ENCODE measurements around the gene HNF1A.

HNF1A gene

GRCh38 chr12:121003650-121004049, 25.3 kb downstream of the HNF1A start:
- Histone ChIP-seq H3K36me3 (ENCODE audit: insufficient read depth, low read length) (peaks cover 39% of the 10 kb centered on the region), H3K9me3 (replicated peaks; ENCODE audit: low read length) (no peaks in the 10 kb centered on the region), H3K9ac (ENCODE audit: low read depth, low read length) (no peak overlapping the region), H3K4me1 (ENCODE audit: control insufficient read depth, insufficient read depth, low read length) (no peaks in the 10 kb centered on the region), H3K4me2 (ENCODE audit: low read length) (no peak overlapping the region), H3K4me3 (ENCODE audit: low read length) (no peak overlapping the region), H3K27me3 (ENCODE audit: control insufficient read depth, insufficient read depth, low read length) (no peaks in the 10 kb centered on the region)

DNA sequence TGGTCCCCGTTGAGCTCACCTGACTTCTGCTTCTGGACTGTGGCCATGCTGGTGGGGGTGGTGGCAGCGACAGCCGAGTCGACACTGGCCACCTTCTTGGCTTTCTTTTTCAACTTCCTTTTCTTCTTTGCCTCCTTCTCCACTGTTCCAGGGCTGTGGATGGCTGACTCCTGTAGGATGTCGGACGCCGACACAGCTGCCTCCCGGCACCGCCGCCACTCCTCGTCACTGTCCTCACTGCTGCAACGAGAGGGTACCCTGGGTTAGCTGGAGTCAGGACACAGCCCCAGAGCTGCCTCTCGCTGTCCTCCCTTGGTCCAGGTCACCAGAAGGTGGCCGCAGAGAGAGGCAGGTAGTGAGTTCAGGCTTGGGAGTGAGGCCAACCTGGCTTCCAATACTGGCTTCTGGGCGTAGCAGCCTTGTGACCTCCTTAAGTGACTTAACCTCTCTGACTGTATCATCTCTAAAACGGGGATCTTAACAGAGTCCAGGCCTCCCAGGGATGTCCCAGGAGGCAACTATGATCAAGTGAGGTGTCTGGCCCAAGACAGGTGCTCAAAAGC, 26.0 kb downstream of the HNF1A start:
- Histone ChIP-seq H3K4me3 (ENCODE audit: low read length) (no peak overlapping the region), H3K4me1 (ENCODE audit: control insufficient read depth, insufficient read depth, low read length) (no peaks in the 10 kb centered on the region), H3K9ac (ENCODE audit: low read depth, low read length) (no peak overlapping the region), H3K36me3 (ENCODE audit: insufficient read depth, low read length) (peaks cover 39% of the 10 kb centered on the region), H3K4me2 (ENCODE audit: low read length) (no peak overlapping the region), H3K27me3 (ENCODE audit: control insufficient read depth, insufficient read depth, low read length) (no peaks in the 10 kb centered on the region), H3K9me3 (replicated peaks; ENCODE audit: low read length) (no peaks in the 10 kb centered on the region)

DNA sequence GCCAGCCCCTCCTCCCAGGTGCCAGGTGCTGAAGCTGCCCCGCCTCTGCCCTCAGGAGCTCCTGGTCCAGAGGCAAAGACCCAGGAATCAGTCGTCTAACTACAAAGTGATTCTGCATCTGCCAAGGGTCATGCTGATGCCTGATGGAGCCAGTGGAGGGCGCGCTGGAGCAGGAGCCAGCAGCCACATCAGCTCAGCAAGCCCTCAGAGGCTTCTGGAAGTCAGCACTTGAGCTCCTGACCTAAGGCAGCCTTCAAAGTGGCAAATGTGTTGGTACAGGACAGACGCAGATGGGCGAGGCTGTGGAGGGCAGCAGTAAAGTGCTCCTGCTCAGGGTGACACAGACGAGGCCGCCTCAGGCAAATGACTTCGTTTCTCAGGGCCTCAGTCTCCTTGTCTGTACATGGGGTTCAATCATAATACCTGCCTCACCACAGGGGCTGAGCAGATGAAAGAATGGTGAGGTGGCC, 27.0 kb downstream of the HNF1A start:
- Histone ChIP-seq H3K9ac (ENCODE audit: low read depth, low read length) (no peak overlapping the region), H3K4me1 (ENCODE audit: control insufficient read depth, insufficient read depth, low read length) (no peaks in the 10 kb centered on the region), H3K36me3 (ENCODE audit: insufficient read depth, low read length) (peaks cover 40% of the 10 kb centered on the region), H3K9me3 (replicated peaks; ENCODE audit: low read length) (no peaks in the 10 kb centered on the region), H3K4me3 (ENCODE audit: low read length) (no peak overlapping the region), H3K4me2 (ENCODE audit: low read length) (no peak overlapping the region), H3K27me3 (ENCODE audit: control insufficient read depth, insufficient read depth, low read length) (no peaks in the 10 kb centered on the region)

GRCh38 chr12:121008347-121009098, 30.2 kb downstream of the HNF1A start:
- Histone ChIP-seq H3K36me3 (ENCODE audit: insufficient read depth, low read length) (peaks cover 44% of the 10 kb centered on the region), H3K9ac (ENCODE audit: low read depth, low read length) (no peak overlapping the region), H3K4me3 (ENCODE audit: low read length) (no peak overlapping the region), H3K4me2 (ENCODE audit: low read length) (no peak overlapping the region), H3K9me3 (replicated peaks; ENCODE audit: low read length) (no peaks in the 10 kb centered on the region), H3K4me1 (ENCODE audit: control insufficient read depth, insufficient read depth, low read length) (no peaks in the 10 kb centered on the region), H3K27me3 (ENCODE audit: control insufficient read depth, insufficient read depth, low read length) (no peaks in the 10 kb centered on the region)

GRCh38 chr12:121009741-121010140, 31.4 kb downstream of the HNF1A start:
- no peaks in the 10 kb centered on the region for H3K9me3 ChIP-seq (replicated peaks; ENCODE audit: low read length)
- peaks cover 32% of the 10 kb centered on the region for H3K36me3 ChIP-seq (ENCODE audit: insufficient read depth, low read length)

DNA sequence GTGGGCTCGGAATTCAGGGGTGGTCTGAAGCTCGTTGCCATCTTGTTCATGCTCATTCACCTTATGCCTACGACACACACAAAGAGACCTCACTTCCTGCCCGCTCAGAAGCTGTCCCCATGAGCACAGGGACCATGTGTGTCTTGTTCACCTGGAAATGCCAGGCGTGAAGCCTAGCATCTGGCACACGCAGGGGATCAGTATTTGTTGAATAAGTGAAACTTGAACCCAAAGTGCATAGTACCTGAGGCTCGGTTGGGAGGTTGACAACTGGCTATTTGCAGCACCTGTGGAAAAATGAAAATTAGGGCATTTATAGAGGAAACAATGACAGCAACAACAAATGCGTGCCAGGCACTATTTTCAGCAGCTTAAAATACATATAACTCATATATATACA, 32.5 kb downstream of the HNF1A start:
- Histone ChIP-seq H3K4me2 (ENCODE audit: low read length) (no peak overlapping the region), H3K9me3 (replicated peaks; ENCODE audit: low read length) (no peaks in the 10 kb centered on the region), H3K4me1 (ENCODE audit: control insufficient read depth, insufficient read depth, low read length) (peaks cover 9% of the 10 kb centered on the region), H3K4me3 (ENCODE audit: low read length) (no peak overlapping the region), H3K27me3 (ENCODE audit: control insufficient read depth, insufficient read depth, low read length) (no peaks in the 10 kb centered on the region), H3K36me3 (ENCODE audit: insufficient read depth, low read length) (peaks cover 27% of the 10 kb centered on the region), H3K9ac (ENCODE audit: low read depth, low read length) (no peak overlapping the region)

More at GRCh38 chr12:121009741-121010140, 31.4 kb downstream of the HNF1A start:
- Histone ChIP-seq H3K4me2 (ENCODE audit: low read length) (no peak overlapping the region), H3K4me3 (ENCODE audit: low read length) (no peak overlapping the region), H3K9ac (ENCODE audit: low read depth, low read length) (no peak overlapping the region), H3K4me1 (ENCODE audit: control insufficient read depth, insufficient read depth, low read length) (no peaks in the 10 kb centered on the region), H3K27me3 (ENCODE audit: control insufficient read depth, insufficient read depth, low read length) (no peaks in the 10 kb centered on the region)

DNA sequence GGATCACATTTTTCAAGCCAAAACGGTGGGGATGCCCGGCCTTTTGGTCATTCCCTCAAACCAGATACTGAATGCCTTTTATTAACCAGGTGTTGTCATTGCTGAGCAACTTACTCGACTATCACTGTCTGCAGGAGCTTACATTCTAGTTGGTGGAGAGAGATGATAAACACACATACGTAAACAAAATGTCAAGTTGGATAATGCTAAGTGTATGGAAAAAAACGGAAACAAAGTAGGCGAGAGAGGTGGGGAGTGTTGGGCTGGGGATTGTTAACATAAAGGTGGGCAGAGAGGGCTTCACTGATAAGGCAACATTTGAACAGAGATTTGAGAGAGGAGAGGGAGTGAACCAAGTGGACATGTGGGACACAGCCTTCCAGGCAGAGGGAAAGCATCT, 33.5 kb downstream of the HNF1A start:
- Histone ChIP-seq H3K4me3 (ENCODE audit: low read length) (no peak overlapping the region), H3K27me3 (ENCODE audit: control insufficient read depth, insufficient read depth, low read length) (no peaks in the 10 kb centered on the region), H3K36me3 (ENCODE audit: insufficient read depth, low read length) (peaks cover 23% of the 10 kb centered on the region), H3K9ac (ENCODE audit: low read depth, low read length) (no peak overlapping the region), H3K9me3 (replicated peaks; ENCODE audit: low read length) (no peaks in the 10 kb centered on the region), H3K4me2 (ENCODE audit: low read length) (no peak overlapping the region), H3K4me1 (ENCODE audit: control insufficient read depth, insufficient read depth, low read length) (peaks cover 9% of the 10 kb centered on the region)

DNA sequence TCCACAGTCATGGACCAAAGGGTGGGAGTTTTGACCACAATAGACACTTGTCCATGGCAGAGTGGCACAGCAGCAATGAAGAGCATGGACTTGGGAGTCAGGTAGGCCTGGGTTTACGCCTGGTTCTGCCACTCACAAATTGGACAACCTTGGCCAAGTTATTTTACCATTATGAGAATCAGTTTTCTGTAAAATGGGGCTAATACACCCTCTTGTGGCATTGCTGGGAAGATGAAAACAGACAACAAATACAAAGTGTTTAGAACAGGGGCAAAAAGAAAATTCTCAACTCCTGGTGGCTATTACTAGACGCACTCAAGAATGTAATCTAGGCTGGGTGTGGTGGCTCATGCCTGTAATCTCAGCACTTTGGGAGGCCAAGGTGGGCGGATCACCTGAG, 35.4 kb downstream of the HNF1A start:
- peaks cover 10% of the 10 kb centered on the region for H3K36me3 ChIP-seq (ENCODE audit: insufficient read depth, low read length)
- no peaks in the 10 kb centered on the region for H3K9me3 ChIP-seq (replicated peaks; ENCODE audit: low read length)
- no peak overlapping the region for H3K4me3 ChIP-seq (ENCODE audit: low read length)
- H3K27me3 ChIP-seq (ENCODE audit: control insufficient read depth, insufficient read depth, low read length), result no peaks in the 10 kb centered on the region
- no peak overlapping the region for H3K9ac ChIP-seq (ENCODE audit: low read depth, low read length)
- peaks cover 9% of the 10 kb centered on the region for H3K4me1 ChIP-seq (ENCODE audit: control insufficient read depth, insufficient read depth, low read length)
- H3K4me2 ChIP-seq (ENCODE audit: low read length), result no peak overlapping the region

DNA sequence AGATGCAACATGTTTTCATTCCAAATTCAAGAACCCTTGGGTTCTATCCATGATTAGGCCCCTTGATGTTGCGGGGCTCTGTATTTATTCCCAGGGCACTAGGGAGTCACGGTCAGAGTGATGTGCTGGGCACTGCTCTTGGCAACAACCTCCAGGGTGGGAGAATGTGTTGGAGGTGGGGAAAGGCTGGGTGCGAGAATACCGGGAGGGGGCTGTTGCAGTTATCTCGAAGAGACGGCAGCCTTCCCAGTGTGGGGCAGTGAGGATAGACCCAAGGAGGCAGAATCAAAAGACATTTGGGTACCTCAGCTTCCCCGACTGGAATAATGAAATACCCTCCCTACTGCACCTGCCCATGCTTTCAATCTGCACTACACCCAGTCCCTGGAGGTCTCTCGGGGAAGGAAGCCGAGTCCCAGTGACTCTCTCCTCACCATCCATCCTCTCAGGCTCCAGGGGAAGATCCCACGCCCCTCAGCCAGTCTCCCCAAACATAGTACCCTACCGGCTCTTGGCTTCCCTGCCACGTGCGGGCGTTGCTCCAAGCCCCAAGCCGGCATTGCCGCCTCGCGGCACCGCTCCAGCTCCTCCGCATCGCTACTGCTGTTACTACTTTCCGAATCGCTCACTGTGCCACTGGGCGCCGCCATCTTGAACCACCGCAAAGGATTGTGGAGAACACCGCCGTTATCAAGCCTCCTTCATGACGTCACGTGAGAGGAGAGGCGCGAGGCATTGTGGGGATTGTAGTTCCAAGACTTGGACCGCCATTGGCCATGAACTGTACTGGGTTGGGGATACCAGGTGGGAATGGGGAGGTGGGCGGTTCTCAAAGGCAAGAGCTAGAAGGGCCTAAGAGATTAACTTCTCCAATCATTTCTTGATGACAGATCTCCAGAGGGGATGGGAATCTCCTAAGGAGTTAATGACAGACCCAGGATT, 37.8 kb downstream of the HNF1A start, which contains the start of gene C12orf43:
Gene C12orf43 (minus strand): TSS at position 663 of the 942 bp plus-strand sequence. CDS start 13 bp downstream, at position 650.
- H3K4me1 ChIP-seq (ENCODE audit: control insufficient read depth, insufficient read depth, low read length), result peaks cover 9% of the 10 kb centered on the region
- H3K4me3 ChIP-seq (ENCODE audit: low read length), result peak within 1 kb of the TSS; percentile 82
- peak within 1 kb of the TSS; percentile 83 for H3K9ac ChIP-seq (ENCODE audit: low read depth, low read length)
- H3K9me3 ChIP-seq (replicated peaks; ENCODE audit: low read length), result no peaks in the 10 kb centered on the region
- H3K4me2 ChIP-seq (ENCODE audit: low read length), result peak within 1 kb of the TSS; percentile 94
- H3K27me3 ChIP-seq (ENCODE audit: control insufficient read depth, insufficient read depth, low read length), result peaks cover 13% of the 10 kb centered on the region
- peaks cover 4% of the 10 kb centered on the region for H3K36me3 ChIP-seq (ENCODE audit: insufficient read depth, low read length)

DNA sequence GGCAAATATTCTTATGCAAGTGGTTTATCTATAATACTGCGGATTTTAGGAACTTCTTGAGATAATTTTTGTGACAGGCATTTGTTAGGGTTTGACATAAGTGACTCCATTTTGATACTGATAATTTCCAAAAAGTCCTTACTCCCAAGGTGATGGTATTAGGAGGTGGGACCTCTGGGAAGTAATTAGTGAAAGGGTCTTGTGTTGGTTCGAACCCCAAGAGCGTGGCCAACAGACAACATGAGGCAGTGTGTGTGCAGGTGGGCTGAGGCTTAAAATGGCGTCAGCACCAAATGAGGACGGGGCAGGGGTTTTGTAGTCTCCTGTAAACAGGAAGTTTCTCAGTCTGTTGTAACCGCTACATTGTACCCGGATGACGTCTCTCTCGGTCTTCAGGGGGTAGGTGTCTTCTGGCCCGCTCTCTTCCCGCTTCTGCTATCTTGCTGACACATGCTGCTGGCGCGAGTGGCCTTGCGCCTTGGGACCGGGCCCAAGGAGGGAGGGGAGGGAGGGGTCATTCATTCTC, 39.7 kb downstream of the HNF1A start:
- Histone ChIP-seq H3K27me3 (ENCODE audit: control insufficient read depth, insufficient read depth, low read length) (peaks cover 15% of the 10 kb centered on the region), H3K9me3 (replicated peaks; ENCODE audit: low read length) (no peaks in the 10 kb centered on the region), H3K9ac (ENCODE audit: low read depth, low read length) (no peak overlapping the region), H3K4me1 (ENCODE audit: control insufficient read depth, insufficient read depth, low read length) (peaks cover 9% of the 10 kb centered on the region), H3K36me3 (ENCODE audit: insufficient read depth, low read length) (peaks cover 2% of the 10 kb centered on the region), H3K4me3 (ENCODE audit: low read length) (no peak overlapping the region), H3K4me2 (ENCODE audit: low read length) (no peak overlapping the region)
